ENCODE measurements around the gene CAMKV. TPM values are rescaled to one million over a fixed set of nuclear protein-coding genes. Genes with fewer than 3 reads are reported as not detected.

CAMKV gene
- total RNA-seq, 1 donor from 2014 or later: not detected

DNA sequence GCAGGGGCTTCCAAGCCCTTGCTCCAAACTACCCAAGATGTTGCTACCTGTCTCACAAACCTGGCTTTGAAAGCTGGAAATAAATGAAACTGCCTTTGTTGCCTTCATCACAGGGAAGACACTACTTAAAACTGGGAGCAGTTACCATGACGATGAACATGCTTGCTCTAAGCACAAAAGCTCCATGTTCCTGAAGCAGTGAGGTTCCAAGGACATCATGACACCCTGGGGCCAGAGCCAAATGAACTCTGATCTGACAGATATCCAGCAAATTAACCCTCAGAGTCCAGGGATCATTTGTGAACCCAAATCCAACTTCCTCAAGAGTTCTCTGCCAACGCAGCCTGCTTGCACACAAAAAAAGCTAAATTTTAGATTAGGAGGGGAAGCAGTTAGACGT is 24.0 kb downstream of the CAMKV start:
- DNase-seq (ENCODE audit: low read depth): no peak
- no peak overlapping the region for H3K4me3 ChIP-seq (ENCODE audit: low read depth, low read length)
- TF ChIP-seq, protein P1, sequence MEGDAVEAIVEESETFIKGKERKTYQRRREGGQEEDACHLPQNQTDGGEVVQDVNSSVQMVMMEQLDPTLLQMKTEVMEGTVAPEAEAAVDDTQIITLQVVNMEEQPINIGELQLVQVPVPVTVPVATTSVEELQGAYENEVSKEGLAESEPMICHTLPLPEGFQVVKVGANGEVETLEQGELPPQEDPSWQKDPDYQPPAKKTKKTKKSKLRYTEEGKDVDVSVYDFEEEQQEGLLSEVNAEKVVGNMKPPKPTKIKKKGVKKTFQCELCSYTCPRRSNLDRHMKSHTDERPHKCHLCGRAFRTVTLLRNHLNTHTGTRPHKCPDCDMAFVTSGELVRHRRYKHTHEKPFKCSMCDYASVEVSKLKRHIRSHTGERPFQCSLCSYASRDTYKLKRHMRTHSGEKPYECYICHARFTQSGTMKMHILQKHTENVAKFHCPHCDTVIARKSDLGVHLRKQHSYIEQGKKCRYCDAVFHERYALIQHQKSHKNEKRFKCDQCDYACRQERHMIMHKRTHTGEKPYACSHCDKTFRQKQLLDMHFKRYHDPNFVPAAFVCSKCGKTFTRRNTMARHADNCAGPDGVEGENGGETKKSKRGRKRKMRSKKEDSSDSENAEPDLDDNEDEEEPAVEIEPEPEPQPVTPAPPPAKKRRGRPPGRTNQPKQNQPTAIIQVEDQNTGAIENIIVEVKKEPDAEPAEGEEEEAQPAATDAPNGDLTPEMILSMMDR (conservative IDR thresholded peaks at IDR 0.05; ENCODE audit: low read depth, low read length): no peak

DNA sequence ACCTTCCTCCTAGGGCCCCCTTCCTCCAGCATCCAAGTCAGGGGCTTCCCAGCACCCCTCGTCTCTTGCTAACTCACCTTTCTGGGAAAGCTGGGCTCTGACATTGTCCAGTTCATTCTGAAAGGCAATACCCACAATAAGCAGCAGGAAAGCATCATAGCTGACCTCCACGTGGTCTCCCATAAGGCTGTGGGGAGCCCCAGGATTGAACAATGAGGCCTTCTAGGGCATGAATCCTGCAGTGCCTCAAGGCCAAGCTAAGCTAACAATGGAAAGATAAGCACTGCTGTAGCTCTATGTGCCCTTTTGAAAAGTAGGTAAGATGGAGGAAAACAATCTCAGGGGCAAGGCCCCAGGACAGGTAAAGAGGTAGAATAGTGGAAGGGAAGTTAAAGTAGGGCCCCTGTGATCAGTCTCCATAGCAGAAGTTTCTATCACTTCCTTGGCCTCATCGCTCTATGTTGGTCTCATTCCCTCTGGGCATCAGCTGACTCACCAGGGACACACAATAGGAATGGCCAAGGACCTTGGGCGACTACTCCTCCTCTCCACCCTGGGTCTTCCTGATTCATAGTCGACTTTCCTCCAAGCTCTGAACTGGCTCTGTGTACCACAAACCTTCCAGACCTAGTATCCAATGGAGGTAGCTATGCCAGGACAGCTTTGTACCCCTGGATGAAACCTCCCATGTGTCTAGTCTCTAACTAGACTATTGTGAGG is 25.1 kb downstream of the CAMKV start:
- TF ChIP-seq, protein P1 (conservative IDR thresholded peaks at IDR 0.05; ENCODE audit: low read depth, low read length): no peak
- no peak overlapping the region for H3K4me3 ChIP-seq (ENCODE audit: low read depth, low read length)
- no peak for DNase-seq (ENCODE audit: low read depth)

DNA sequence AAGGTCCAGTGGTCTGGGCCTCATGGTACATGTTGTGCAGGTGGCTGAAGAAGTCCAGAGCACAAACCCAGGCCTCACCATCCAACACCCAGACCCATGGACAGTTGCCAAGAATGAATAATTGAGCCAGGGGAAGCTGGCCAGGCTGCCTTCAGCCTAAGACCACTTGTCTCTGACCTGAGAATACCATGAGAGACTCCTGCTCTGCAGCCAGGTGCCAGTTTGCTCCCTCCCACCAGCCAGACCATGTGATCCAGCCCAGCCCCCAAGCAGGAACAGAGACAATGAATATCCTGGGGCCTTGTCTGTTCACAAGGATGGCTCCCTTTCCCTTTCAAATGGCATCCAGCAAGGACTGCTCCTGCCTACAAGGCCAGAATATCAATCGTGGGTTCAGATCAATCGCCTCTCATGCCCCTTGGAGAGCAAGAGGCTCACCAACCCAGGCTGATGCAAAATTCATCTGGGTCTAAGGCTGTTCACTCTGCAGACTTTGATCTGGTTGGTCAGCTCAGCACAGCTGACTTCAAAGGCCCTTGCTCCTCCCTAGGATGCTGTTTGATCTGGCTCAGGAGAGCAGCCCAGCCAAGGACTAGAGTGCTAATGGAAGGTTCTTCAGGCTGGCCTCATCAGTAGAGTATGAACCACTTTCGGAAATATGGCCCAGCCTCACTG is 26.7 kb downstream of the CAMKV start:
- TF ChIP-seq, protein P1 (conservative IDR thresholded peaks at IDR 0.05; ENCODE audit: low read depth, low read length): no peak
- DNase-seq (ENCODE audit: low read depth): no peak
- no peak overlapping the region for H3K4me3 ChIP-seq (ENCODE audit: low read depth, low read length)

GRCh38 chr3:49841806-49842205 is 27.9 kb downstream of the CAMKV start:
- DNase-seq (ENCODE audit: low read depth): no peak
- H3K4me3 ChIP-seq (ENCODE audit: low read depth, low read length): no peak overlapping the region
- TF ChIP-seq, protein P1 (conservative IDR thresholded peaks at IDR 0.05; ENCODE audit: low read depth, low read length): no peak

DNA sequence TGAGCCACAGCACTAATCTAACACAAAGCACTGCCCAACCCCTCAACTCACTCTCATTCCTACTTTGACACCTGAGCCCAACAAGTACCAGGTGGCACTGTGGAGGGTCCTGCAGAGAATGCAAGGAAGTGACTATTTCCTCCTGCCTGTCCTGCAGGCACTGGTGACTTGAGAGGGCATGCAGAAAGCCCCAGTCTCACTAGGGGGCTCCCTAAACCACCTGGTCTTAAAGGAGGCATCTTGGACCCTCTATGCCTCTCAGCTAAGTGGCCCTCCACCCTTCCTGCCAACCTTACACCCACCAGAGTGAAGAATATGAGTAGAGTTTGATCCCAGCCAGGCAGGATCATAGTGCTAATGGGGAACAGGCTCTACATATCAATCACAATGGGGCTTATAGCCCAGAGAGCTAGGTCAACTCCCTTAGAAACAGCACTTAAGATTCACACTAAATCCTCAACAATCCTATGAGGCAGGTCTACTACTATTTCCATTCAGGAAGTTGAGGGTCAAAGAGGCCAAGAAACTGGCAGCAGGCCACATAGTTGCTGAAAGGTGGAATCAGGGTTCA is 28.5 kb downstream of the CAMKV start:
- TF ChIP-seq, protein P1 (conservative IDR thresholded peaks at IDR 0.05; ENCODE audit: low read depth, low read length): peak; percentile 62
- no peak for DNase-seq (ENCODE audit: low read depth)
- H3K4me3 ChIP-seq (ENCODE audit: low read depth, low read length): no peak overlapping the region

- no peak for DNase-seq (ENCODE audit: low read depth)
- TF ChIP-seq, protein P1 (conservative IDR thresholded peaks at IDR 0.05; ENCODE audit: low read depth, low read length): no peak
- H3K4me3 ChIP-seq (ENCODE audit: low read depth, low read length): no peak overlapping the region
Measured at GRCh38 chr3:49840388-49840787, 29.3 kb downstream of the CAMKV start.

Measured in epithelial cell of proximal tubule (primary cell).